Liver (tissue), 9 donors: ENCODE measurements around the gene RBMXL2. TPM values are rescaled to one million over a fixed set of nuclear protein-coding genes. Genes with fewer than 3 reads are reported as not detected.

Experiments used
- DNase-seq: peaks from one replicate; pipeline ENCODE4 v3.0.0-alpha.2; 2017; ENCODE audit warnings: low spot score
- H3K27ac ChIP-seq, 2 donors: one replicate each; pipeline ENCODE4 v1.7.0; 2013; ENCODE audit warnings: inconsistent platforms in 2 of 2, low read length in 2 of 2, control low read depth in 1 of 2, low read depth in 1 of 2, mild to moderate bottlenecking in 1 of 2
- H3K27me3 ChIP-seq, 4 donors: one replicate each; pipeline versions ENCODE4 v1.6.1 to v1.7.0; 2013; ENCODE audit warnings: low read length in 3 of 4, inconsistent platforms in 1 of 4, mild to moderate bottlenecking in 1 of 4, moderate library complexity in 1 of 4; ENCODE audit not compliant: control insufficient read depth in 4 of 4, insufficient read depth in 4 of 4
- H3K36me3 ChIP-seq, 4 donors: one replicate each; pipeline versions ENCODE4 v1.6.1 to v1.7.0; 2013; ENCODE audit warnings: low read length in 3 of 4, mild to moderate bottlenecking in 3 of 4, low read depth in 1 of 4, moderate library complexity in 1 of 4; ENCODE audit not compliant: control insufficient read depth in 4 of 4, insufficient read depth in 3 of 4
- H3K4me1 ChIP-seq, 4 donors: one replicate each; pipeline versions ENCODE4 v1.6.1 to v1.7.0; 2013; ENCODE audit warnings: low read length in 3 of 4, mild to moderate bottlenecking in 3 of 4, moderate library complexity in 1 of 4; ENCODE audit not compliant: control insufficient read depth in 4 of 4, insufficient read depth in 4 of 4
- H3K4me3 ChIP-seq, 3 donors: one replicate each; pipeline versions ENCODE4 v1.6.1 to v1.7.0; 2013; ENCODE audit warnings: low read length in 3 of 3, control low read depth in 1 of 3, low read depth in 1 of 3, mild to moderate bottlenecking in 1 of 3
- H3K9ac ChIP-seq, 2 donors: one replicate each; pipeline ENCODE4 v1.7.0; 2013; ENCODE audit warnings: low read length in 2 of 2, mild to moderate bottlenecking in 2 of 2, moderate library complexity in 2 of 2, control low read depth in 1 of 2, low read depth in 1 of 2
- H3K9me3 ChIP-seq, 4 donors: one replicate each; pipeline versions ENCODE4 v1.6.1 to v1.7.0; 2013; ENCODE audit warnings: low read length in 3 of 4; ENCODE audit not compliant: control insufficient read depth in 4 of 4
- EGR1 ChIP-seq, 2 donors: IDR thresholded peaks; 2 replicates each; pipeline ENCODE4 v1.6.1; 2016 to 2018; ENCODE audit warnings: antibody characterized with exemption in 2 of 2, low read depth in 2 of 2
- FOXA1 ChIP-seq: IDR thresholded peaks from 2 replicates; pipeline ENCODE4 v1.6.1; 2016; ENCODE audit warnings: antibody characterized with exemption
- GABPA ChIP-seq, 2 donors: IDR thresholded peaks in 1 of 2; conservative IDR thresholded peaks in 1 of 2; 2 replicates each; pipeline ENCODE4 v1.6.1; 2016; ENCODE audit warnings: antibody characterized with exemption in 2 of 2, mild to moderate bottlenecking in 1 of 2, moderate library complexity in 1 of 2
- HNF4A ChIP-seq, 2 donors: conservative IDR thresholded peaks; 2 replicates each; pipeline ENCODE4 v1.6.1; 2016; ENCODE audit warnings: antibody characterized with exemption in 2 of 2, mild to moderate bottlenecking in 2 of 2
- HNF4G ChIP-seq: IDR thresholded peaks from 2 replicates; pipeline ENCODE4 v1.6.1; 2016; ENCODE audit warnings: antibody characterized with exemption
- JUND ChIP-seq, 2 donors: IDR thresholded peaks; 2 replicates each; pipeline ENCODE4 v1.6.1; 2016; ENCODE audit warnings: antibody characterized with exemption in 2 of 2
- RAD21 ChIP-seq, 2 donors: IDR thresholded peaks; 2 replicates each; pipeline ENCODE4 v1.6.1; 2016; ENCODE audit warnings: antibody characterized with exemption in 2 of 2, mild to moderate bottlenecking in 2 of 2
- REST ChIP-seq: IDR thresholded peaks from 2 replicates; pipeline ENCODE4 v1.6.1; 2016; ENCODE audit warnings: antibody characterized with exemption, mild to moderate bottlenecking
- SP1 ChIP-seq: IDR thresholded peaks from 2 replicates; pipeline ENCODE4 v1.6.1; 2018; ENCODE audit warnings: antibody characterized with exemption, mild to moderate bottlenecking
- TAF1 ChIP-seq: conservative IDR thresholded peaks from 2 replicates; pipeline ENCODE4 v1.6.1; 2016; ENCODE audit warnings: antibody characterized with exemption, mild to moderate bottlenecking
- YY1 ChIP-seq: IDR thresholded peaks from 2 replicates; pipeline ENCODE4 v1.6.1; 2016; ENCODE audit warnings: antibody characterized with exemption, mild to moderate bottlenecking
- ZBTB33 ChIP-seq: IDR thresholded peaks from 2 replicates; pipeline ENCODE4 v1.6.1; 2016; ENCODE audit warnings: antibody characterized with exemption
- WGBS: extraction: QIAGEN DNeasy Blood & Tissue Kit; methylation state at CpG from one replicate; pipeline ENCODE4 v1.1.7; 2013; 5-methylcytosine and 5-hydroxymethylcytosine counted together
- polyA plus RNA-seq, 2 donors: library from polyadenylated mRNA; stranded (reverse) in 1 of 2; unstranded in 1 of 2; fragments of 200-250 nt in 1 of 2; fragments of >200 nt in 1 of 2; fragmentation: Nextera tagmentation in 1 of 2; extraction: Ambion mirVana in 1 of 2; gene quantifications; one replicate each; pipeline versions ENCODE4 v1.2.1 to v1.2.3, GENCODE V29; 2013 to 2015
- total RNA-seq, 2 donors: library from RNA; depleted of rRNA; stranded (reverse); fragments of >200 nt; gene quantifications; one replicate each; pipeline ENCODE4 v1.2.3, GENCODE V29; 2014
- TF ChIP-seq, protein P1 (sequence below): IDR thresholded peaks from 2 replicates; pipeline ENCODE4 v1.6.1; 2016; ENCODE audit warnings: antibody characterized with exemption
- TF ChIP-seq, protein P2 (sequence below): IDR thresholded peaks from 2 replicates; pipeline ENCODE4 v1.6.1; 2016; ENCODE audit warnings: antibody characterized with exemption
- donor health status: healthy.
- donor health status: healthy.
- donor health status: healthy.
- donor health status: healthy.
- donor health status: healthy.

The RBMXL2 gene
- total and polyA plus RNA-seq, 4 donors: 0.05 to 0.08 TPM; not detected in 2

- TF ChIP-seq REST (no peak), JUND (IDR thresholded peaks at IDR 0.05) (no peak), SP1 (no peak), HNF4G (no peak)
- TF ChIP-seq, protein P1, sequence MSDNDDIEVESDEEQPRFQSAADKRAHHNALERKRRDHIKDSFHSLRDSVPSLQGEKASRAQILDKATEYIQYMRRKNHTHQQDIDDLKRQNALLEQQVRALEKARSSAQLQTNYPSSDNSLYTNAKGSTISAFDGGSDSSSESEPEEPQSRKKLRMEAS: no peak
Measured at GRCh38 chr11:7080900-7081299, 7.9 kb upstream of the RBMXL2 start (continued).

DNA sequence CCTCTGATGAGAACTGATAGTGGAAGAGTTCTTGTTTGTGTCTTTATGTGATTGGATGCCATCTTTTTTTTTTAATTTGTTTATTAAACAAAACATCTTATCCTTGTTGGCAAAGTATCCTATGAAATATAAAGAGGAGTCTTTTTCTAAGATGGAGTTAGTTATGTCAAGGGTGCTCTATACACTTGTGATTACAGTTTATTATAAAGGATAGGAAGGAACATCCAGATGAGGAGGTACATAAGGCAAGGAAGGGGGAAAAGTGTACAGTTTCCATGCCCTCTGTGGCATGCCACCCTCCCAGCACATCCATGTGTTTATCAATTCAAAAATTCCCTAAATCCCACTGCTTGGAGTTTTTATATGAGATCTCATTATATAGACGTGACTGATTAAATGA lies 7.4 kb upstream of the RBMXL2 start:
- no peaks in the 10 kb centered on the region for H3K27me3 ChIP-seq
- no peaks in the 10 kb centered on the region for H3K36me3 ChIP-seq
- peaks cover 0 to 11% (median 3%) of the 10 kb centered on the region in 4 donors for H3K9me3 ChIP-seq
- H3K27ac ChIP-seq: no peak overlapping the region
- TF ChIP-seq GABPA (IDR thresholded peaks at IDR 0.05 in 1 of 2, conservative IDR thresholded peaks at IDR 0.05 in 1 of 2) (no peak), ZBTB33 (no peak), SP1 (no peak), RAD21 (IDR thresholded peaks at IDR 0.05) (no peak), EGR1 (IDR thresholded peaks at IDR 0.05; ENCODE audit: low read depth in 2 of 2) (no peak), HNF4G (no peak), YY1 (no peak), HNF4A (conservative IDR thresholded peaks at IDR 0.05) (no peak), FOXA1 (no peak), TAF1 (no peak)
- TF ChIP-seq, protein P1: no peak
- TF ChIP-seq, protein P2, sequence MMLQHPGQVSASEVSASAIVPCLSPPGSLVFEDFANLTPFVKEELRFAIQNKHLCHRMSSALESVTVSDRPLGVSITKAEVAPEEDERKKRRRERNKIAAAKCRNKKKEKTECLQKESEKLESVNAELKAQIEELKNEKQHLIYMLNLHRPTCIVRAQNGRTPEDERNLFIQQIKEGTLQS: no peak
- no peak overlapping the region for H3K4me3 ChIP-seq
- no peak overlapping the region for H3K9ac ChIP-seq
- 88% methylated on average over 1 of the region's 1 CpG for whole genome bisulfite sequencing
- no peaks in the 10 kb centered on the region for H3K4me1 ChIP-seq
- no peak for DNase-seq
